Vagina (tissue), 2 donors: Measurements from ENCODE around the gene GPR82. TPM values are rescaled to one million over a fixed set of nuclear protein-coding genes. Genes with fewer than 3 reads are reported as not detected.

Experiments
- DNase-seq, 2 donors: peaks; one replicate each; pipeline ENCODE4 v3.0.0-alpha.2; 2017; ENCODE audit errors: extremely low spot score in 2 of 2
- H3K27ac ChIP-seq: fragments of 200-600 bp; sonication (generic); one replicate; pipeline ENCODE4 v1.5.1; 2019
- H3K27me3 ChIP-seq: fragments of 200-600 bp; sonication (generic); one replicate; pipeline ENCODE4 v1.5.1; 2019
- H3K36me3 ChIP-seq, 2 donors: fragments of 200-600 bp; sonication (generic); one replicate each; pipeline ENCODE4 v1.5.1; 2017 to 2019
- H3K4me1 ChIP-seq: fragments of 200-600 bp; sonication (generic); one replicate; pipeline ENCODE4 v1.5.1; 2019
- H3K4me3 ChIP-seq, 2 donors: fragments of 200-600 bp; sonication (generic); 1 replicate in 1 of 2; 2 replicates in 1 of 2; pipeline ENCODE4 v1.5.1; 2016 to 2019
- H3K9me3 ChIP-seq: fragments of 200-600 bp; sonication (generic); one replicate; pipeline ENCODE4 v1.5.1; 2019
- POLR2A ChIP-seq, 2 donors: fragments of 450-650 bp; IDR thresholded peaks; one replicate each; pipeline ENCODE4 v1.6.1; 2017; ENCODE audit warnings: antibody characterized with exemption in 2 of 2, mild to moderate bottlenecking in 2 of 2, moderate library complexity in 2 of 2
- POLR2AphosphoS5 ChIP-seq, 2 donors: sonication (generic); formaldehyde crosslinking; IDR thresholded peaks; one replicate each; pipeline ENCODE4 v1.9.0; 2017; ENCODE audit warnings: antibody characterized with exemption in 2 of 2, mild to moderate bottlenecking in 2 of 2, low read depth in 1 of 2; ENCODE audit not compliant: insufficient read depth in 1 of 2
- intact Hi-C: fragments of 100-400 bp; cut with DNase I; formaldehyde crosslinking; loops from one replicate; pipeline ENCODE4 v1.15.1; 2023
- total RNA-seq: library from RNA; depleted of rRNA; stranded (reverse); fragments of >200 nt; gene quantifications from one replicate; pipeline ENCODE4 v1.2.3, GENCODE V29; 2016
- TF ChIP-seq, protein P1 (sequence below), 3 experiments: fragments of 450-650 bp in 2 of 3; fragments of 200-600 bp in 1 of 3; sonication (generic) in 1 of 3; IDR thresholded peaks; one replicate each; pipeline ENCODE4 v1.5.1; 2017 to 2019; ENCODE audit warnings: antibody characterized with exemption in 3 of 3, mild to moderate bottlenecking in 2 of 3, moderate library complexity in 2 of 3

Gene GPR82
- total RNA-seq, 1 donor from 2014 or later: not detected

GRCh38 chrX:41707218-41707617, 16.8 kb upstream of the GPR82 start:
- TF ChIP-seq POLR2AphosphoS5 (IDR thresholded peaks at IDR 0.05; ENCODE audit: insufficient read depth in 1 of 2, low read depth in 1 of 2) (no peak), POLR2A (IDR thresholded peaks at IDR 0.05) (no peak)
- TF ChIP-seq, protein P1, sequence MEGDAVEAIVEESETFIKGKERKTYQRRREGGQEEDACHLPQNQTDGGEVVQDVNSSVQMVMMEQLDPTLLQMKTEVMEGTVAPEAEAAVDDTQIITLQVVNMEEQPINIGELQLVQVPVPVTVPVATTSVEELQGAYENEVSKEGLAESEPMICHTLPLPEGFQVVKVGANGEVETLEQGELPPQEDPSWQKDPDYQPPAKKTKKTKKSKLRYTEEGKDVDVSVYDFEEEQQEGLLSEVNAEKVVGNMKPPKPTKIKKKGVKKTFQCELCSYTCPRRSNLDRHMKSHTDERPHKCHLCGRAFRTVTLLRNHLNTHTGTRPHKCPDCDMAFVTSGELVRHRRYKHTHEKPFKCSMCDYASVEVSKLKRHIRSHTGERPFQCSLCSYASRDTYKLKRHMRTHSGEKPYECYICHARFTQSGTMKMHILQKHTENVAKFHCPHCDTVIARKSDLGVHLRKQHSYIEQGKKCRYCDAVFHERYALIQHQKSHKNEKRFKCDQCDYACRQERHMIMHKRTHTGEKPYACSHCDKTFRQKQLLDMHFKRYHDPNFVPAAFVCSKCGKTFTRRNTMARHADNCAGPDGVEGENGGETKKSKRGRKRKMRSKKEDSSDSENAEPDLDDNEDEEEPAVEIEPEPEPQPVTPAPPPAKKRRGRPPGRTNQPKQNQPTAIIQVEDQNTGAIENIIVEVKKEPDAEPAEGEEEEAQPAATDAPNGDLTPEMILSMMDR (IDR thresholded peaks at IDR 0.05): no peak
- Histone ChIP-seq H3K4me1 (no peaks in the 10 kb centered on the region), H3K27ac (no peak overlapping the region), H3K9me3 (no peaks in the 10 kb centered on the region), H3K27me3 (no peaks in the 10 kb centered on the region), H3K4me3 (no peak overlapping the region), H3K36me3 (no peaks in the 10 kb centered on the region)
- no peak for DNase-seq
- intact Hi-C loops: no loop called here

GRCh38 chrX:41708486-41708885, 15.5 kb upstream of the GPR82 start:
- TF ChIP-seq POLR2A (IDR thresholded peaks at IDR 0.05) (no peak), POLR2AphosphoS5 (IDR thresholded peaks at IDR 0.05; ENCODE audit: insufficient read depth in 1 of 2, low read depth in 1 of 2) (no peak)
- TF ChIP-seq, protein P1 (IDR thresholded peaks at IDR 0.05): no peak
- H3K9me3 ChIP-seq: no peaks in the 10 kb centered on the region
- H3K27me3 ChIP-seq: no peaks in the 10 kb centered on the region
- no peaks in the 10 kb centered on the region for H3K4me1 ChIP-seq
- DNase-seq: no peak
- no peaks in the 10 kb centered on the region for H3K36me3 ChIP-seq
- intact Hi-C loops: no loop called here
- no peak overlapping the region for H3K27ac ChIP-seq
- H3K4me3 ChIP-seq: no peak overlapping the region

DNA sequence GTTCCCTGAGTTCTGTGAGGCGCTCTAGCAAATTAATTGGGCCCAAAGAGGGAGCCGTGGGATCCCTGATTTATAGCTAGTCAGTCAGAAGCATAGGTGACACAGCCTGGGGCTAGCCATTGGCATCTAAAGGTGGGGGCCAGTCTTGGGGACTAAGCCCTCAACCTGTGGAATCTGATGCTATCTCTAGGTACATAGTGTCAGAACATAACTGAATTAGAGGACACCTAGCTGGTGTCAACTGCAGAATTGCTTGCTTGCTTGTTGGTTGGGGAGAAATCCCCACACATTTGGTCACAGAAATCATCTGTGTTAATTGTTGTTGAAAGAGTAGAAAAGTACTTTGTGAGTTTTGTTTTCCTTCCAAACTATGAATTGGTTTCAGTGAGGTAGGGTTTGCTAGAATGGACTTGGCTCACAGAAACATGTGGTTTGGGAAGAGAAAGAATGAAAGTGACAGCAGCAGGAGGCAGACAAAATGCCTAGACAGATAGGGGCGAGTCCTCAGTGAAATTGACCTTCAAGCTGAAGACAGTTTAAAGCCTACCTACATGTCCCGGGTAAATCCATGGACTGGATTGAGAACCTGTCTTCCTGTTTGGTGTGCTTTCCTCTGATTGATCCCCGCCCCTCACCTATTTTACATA, 12.8 kb upstream of the GPR82 start:
- no peak overlapping the region for H3K27ac ChIP-seq

GRCh38 chrX:41716222-41716621, 7.8 kb upstream of the GPR82 start:
- H3K4me3 ChIP-seq: no peak overlapping the region
- H3K4me1 ChIP-seq: no peaks in the 10 kb centered on the region
- no peak for DNase-seq
- H3K36me3 ChIP-seq: no peaks in the 10 kb centered on the region
- TF ChIP-seq, protein P1 (IDR thresholded peaks at IDR 0.05): no peak
- TF ChIP-seq POLR2A (IDR thresholded peaks at IDR 0.05): no peak
- TF ChIP-seq POLR2AphosphoS5 (IDR thresholded peaks at IDR 0.05; ENCODE audit: insufficient read depth in 1 of 2, low read depth in 1 of 2): no peak
- H3K27ac ChIP-seq: no peak overlapping the region
- no peaks in the 10 kb centered on the region for H3K9me3 ChIP-seq
- H3K27me3 ChIP-seq: no peaks in the 10 kb centered on the region
- intact Hi-C loops: no loop called here

More for the DNA sequence above, 12.8 kb upstream of the GPR82 start:
- Histone ChIP-seq H3K9me3 (no peaks in the 10 kb centered on the region), H3K4me1 (no peaks in the 10 kb centered on the region), H3K27me3 (no peaks in the 10 kb centered on the region), H3K36me3 (no peaks in the 10 kb centered on the region), H3K4me3 (no peak overlapping the region)
- TF ChIP-seq POLR2A (IDR thresholded peaks at IDR 0.05): no peak
- TF ChIP-seq POLR2AphosphoS5 (IDR thresholded peaks at IDR 0.05; ENCODE audit: insufficient read depth in 1 of 2, low read depth in 1 of 2): no peak
- TF ChIP-seq, protein P1 (IDR thresholded peaks at IDR 0.05): no peak
- no peak for DNase-seq
- intact Hi-C loops: no loop called here

DNA sequence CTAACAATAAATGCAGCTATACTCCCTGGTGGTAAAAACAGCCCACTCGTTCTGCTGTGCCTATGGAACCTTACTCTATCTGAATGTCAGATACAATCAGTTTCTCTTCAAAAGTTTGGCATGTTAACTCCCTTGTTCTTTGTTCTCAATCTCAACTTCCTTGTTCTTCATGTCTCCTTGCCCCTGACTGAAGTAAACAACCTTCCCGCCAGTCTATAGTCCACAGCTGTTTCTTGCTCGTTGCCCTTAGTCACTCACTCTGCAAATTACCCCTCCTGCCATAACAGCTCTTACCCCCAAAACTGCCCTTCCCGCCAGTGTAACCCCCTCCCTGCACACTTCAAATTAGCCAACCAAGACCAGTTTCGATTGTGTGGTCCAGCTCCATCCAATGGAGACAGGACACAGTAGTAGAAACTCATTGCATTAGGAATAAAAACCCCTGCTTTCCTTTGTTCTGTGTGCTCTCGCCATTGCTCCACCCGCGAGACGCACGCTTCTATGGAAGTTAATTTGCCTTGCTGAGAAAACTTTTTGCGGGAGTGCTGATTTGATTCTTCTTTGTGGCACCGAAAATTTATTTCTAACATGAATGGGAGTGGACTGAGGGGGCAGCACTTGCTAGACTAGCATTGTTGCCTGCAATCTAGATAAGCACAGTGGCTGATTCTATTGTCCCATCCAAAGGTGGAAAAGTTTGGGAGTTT, 7.1 kb upstream of the GPR82 start:
- H3K27me3 ChIP-seq: no peaks in the 10 kb centered on the region
- no peak for DNase-seq
- no peaks in the 10 kb centered on the region for H3K36me3 ChIP-seq
- no peaks in the 10 kb centered on the region for H3K9me3 ChIP-seq
- intact Hi-C loops: no loop called here
- no peak overlapping the region for H3K4me3 ChIP-seq
- H3K27ac ChIP-seq: no peak overlapping the region
- TF ChIP-seq POLR2AphosphoS5 (IDR thresholded peaks at IDR 0.05; ENCODE audit: insufficient read depth in 1 of 2, low read depth in 1 of 2) (no peak), POLR2A (IDR thresholded peaks at IDR 0.05) (no peak)
- TF ChIP-seq, protein P1 (IDR thresholded peaks at IDR 0.05): no peak
- H3K4me1 ChIP-seq: no peaks in the 10 kb centered on the region
